M059J (cell line): ENCODE data around the gene NDUFS1. TPM values are rescaled to one million over a fixed set of nuclear protein-coding genes. Genes with fewer than 3 reads are reported as not detected.
"Not testable (repeated sequence)": the region's sequence is repeated elsewhere in the genome, so short reads cannot be mapped to it uniquely, and the experiment has no call there.

Experiments
- DNase-seq: peaks from one replicate; pipeline ENCODE4 v3.0.0-alpha.2; 2012; ENCODE audit warnings: low read depth
- total RNA-seq: library from RNA; depleted of rRNA; stranded (reverse); fragments of >200 nt; shearing (Covaris generic); gene quantifications from 2 replicates; pipeline ENCODE4 v1.2.3, GENCODE V29; 2014

Gene NDUFS1
- total RNA-seq, 1 experiment from 2014 or later: 125 TPM

- not testable (repeated sequence) for DNase-seq
Observed at GRCh38 chr2:206098872-206099271, 60.4 kb downstream of the NDUFS1 start.

- no peak for DNase-seq
Observed at GRCh38 chr2:206098471-206098870, 60.8 kb downstream of the NDUFS1 start.

- DNase-seq: no peak
Observed at GRCh38 chr2:206096876-206097275, 62.4 kb downstream of the NDUFS1 start.

GRCh38 chr2:206095536-206096332, 63.5 kb downstream of the NDUFS1 start:
- DNase-seq: no peak

GRCh38 chr2:206092297-206092696, 66.9 kb downstream of the NDUFS1 start:
- DNase-seq: no peak

GRCh38 chr2:206088248-206088647, 71.0 kb downstream of the NDUFS1 start:
- DNase-seq: no peak

GRCh38 chr2:206086716-206087350, 72.4 kb downstream of the NDUFS1 start:
- peak; percentile 16 for DNase-seq

- peak; percentile 82 for DNase-seq
Observed at GRCh38 chr2:206085742-206086445, 73.3 kb downstream of the NDUFS1 start, which contains the start of gene INO80D. Gene INO80D (minus strand): TSS chr2:206086174. CDS start chr2:206063016, 23,158 bp downstream.

GRCh38 chr2:206084870-206085741, 74.1 kb downstream of the NDUFS1 start:
- DNase-seq: peak; percentile 29

GRCh38 chr2:206084439-206084869, 74.8 kb downstream of the NDUFS1 start:
- DNase-seq: peak; percentile 88

GRCh38 chr2:206083602-206084438, 75.4 kb downstream of the NDUFS1 start:
- DNase-seq: no peak

- DNase-seq: no peak
Observed at GRCh38 chr2:206082298-206082843, 76.9 kb downstream of the NDUFS1 start.

GRCh38 chr2:206080927-206081326, 78.3 kb downstream of the NDUFS1 start:
- no peak for DNase-seq

GRCh38 chr2:206079699-206080465, 79.4 kb downstream of the NDUFS1 start:
- no peak for DNase-seq

GRCh38 chr2:206077879-206078278, 81.4 kb downstream of the NDUFS1 start:
- DNase-seq: not testable (repeated sequence)

- no peak for DNase-seq
Observed at GRCh38 chr2:206075113-206075512, 84.1 kb downstream of the NDUFS1 start.

GRCh38 chr2:206071807-206072206, 87.4 kb downstream of the NDUFS1 start:
- no peak for DNase-seq

GRCh38 chr2:206069417-206069816, 89.8 kb downstream of the NDUFS1 start:
- no peak for DNase-seq

GRCh38 chr2:206068207-206068606, 91.0 kb downstream of the NDUFS1 start:
- no peak for DNase-seq
